Peyer's patch (tissue), 4 donors: ENCODE results near the gene CDC73. TPM values are rescaled to one million over a fixed set of nuclear protein-coding genes. Genes with fewer than 3 reads are reported as not detected.
A peak's percentile ranks its signal among the peaks of the same experiment; 100 is the strongest.
"Not testable (repeated sequence)": the region's sequence is repeated elsewhere in the genome, so short reads cannot be mapped to it uniquely, and the experiment has no call there.

ENCODE experiments used
- DNase-seq, 3 donors: peaks; one replicate each; pipeline ENCODE4 v3.0.0-alpha.2; 2017 to 2019
- H3K27ac ChIP-seq, 4 donors: fragments of 200-600 bp; sonication (generic); one replicate each; pipeline ENCODE4 v1.5.1; 2016 to 2019
- H3K27me3 ChIP-seq, 2 donors: fragments of 200-600 bp; sonication (generic); one replicate each; pipeline ENCODE4 v1.5.1; 2019
- H3K36me3 ChIP-seq, 3 donors: fragments of 200-600 bp; sonication (generic); one replicate each; pipeline ENCODE4 v1.5.1; 2016 to 2019
- H3K4me1 ChIP-seq, 4 donors: fragments of 200-600 bp; sonication (generic); one replicate each; pipeline ENCODE4 v1.5.1; 2016 to 2019
- H3K4me3 ChIP-seq, 4 donors: fragments of 200-600 bp; sonication (generic); 1 replicate in 3 of 4; 2 replicates in 1 of 4; pipeline ENCODE4 v1.5.1; 2016 to 2019; ENCODE audit warnings: mild to moderate bottlenecking in 1 of 4
- H3K9me3 ChIP-seq, 4 donors: fragments of 200-600 bp; sonication (generic); one replicate each; pipeline ENCODE4 v1.5.1; 2016 to 2019; ENCODE audit warnings: mild to moderate bottlenecking in 1 of 4
- CTCF ChIP-seq, 6 experiments: fragments of 450-650 bp in 4 of 6; fragments of 200-600 bp in 2 of 6; sonication (generic) in 1 of 6; IDR thresholded peaks; one replicate each; pipeline ENCODE4 v1.5.1; 2017 to 2019; ENCODE audit warnings: antibody characterized with exemption in 6 of 6, mild to moderate bottlenecking in 3 of 6, moderate library complexity in 1 of 6
- POLR2A ChIP-seq, 2 donors: fragments of 450-650 bp; IDR thresholded peaks; one replicate each; pipeline ENCODE4 v1.5.1; 2017; ENCODE audit warnings: antibody characterized with exemption in 2 of 2, mild to moderate bottlenecking in 2 of 2, moderate library complexity in 2 of 2
- total RNA-seq, 4 donors: library from RNA; depleted of rRNA; stranded (reverse); fragments of >200 nt; gene quantifications; one replicate each; pipeline ENCODE4 v1.1.0, GENCODE V29; 2016

Gene CDC73
- total RNA-seq, 4 donors from 2014 or later, result 28.6 to 191 (median 43.1) TPM

DNA sequence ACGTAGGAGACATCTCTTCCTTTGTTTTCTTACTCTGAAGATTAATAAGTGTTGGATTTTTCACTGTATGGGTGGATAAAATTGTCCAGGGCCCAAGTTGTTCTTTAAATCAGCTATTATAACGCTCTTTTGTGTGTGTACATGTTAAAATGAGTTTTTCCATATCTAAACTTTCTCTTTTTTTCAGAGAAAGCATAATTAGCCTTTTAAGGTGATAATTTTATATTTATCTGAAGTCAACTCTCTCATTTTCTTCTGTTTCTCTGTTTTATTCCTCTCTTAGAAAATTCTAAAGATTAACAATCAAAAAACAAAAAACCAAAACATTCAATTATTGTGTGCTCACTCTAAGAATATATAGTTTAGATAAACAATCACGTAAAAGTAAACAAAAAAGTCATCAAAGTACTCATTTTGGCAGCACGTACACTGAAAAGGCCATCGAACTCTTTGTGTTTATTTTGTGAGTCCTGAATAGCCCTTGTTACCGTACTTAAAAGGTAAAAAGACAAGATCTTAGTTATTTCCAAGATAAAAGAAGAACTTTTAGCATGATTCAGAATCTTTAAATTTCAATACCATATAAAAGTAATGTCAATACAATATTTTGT lies 7.2 kb upstream of the CDC73 start:
- H3K27ac ChIP-seq, result no peak overlapping the region

GRCh38 chr1:193115629-193116227 lies 6.1 kb upstream of the CDC73 start:
- DNase-seq, result no peak
- TF ChIP-seq CTCF (IDR thresholded peaks at IDR 0.05) (no peak), POLR2A (IDR thresholded peaks at IDR 0.05) (no peak)
- H3K36me3 ChIP-seq, result no peaks in the 10 kb centered on the region
- no peaks in the 10 kb centered on the region for H3K27me3 ChIP-seq
- H3K4me3 ChIP-seq, result no peak overlapping the region
- no peaks in the 10 kb centered on the region for H3K9me3 ChIP-seq
- H3K27ac ChIP-seq, result peak overlapping the region in 2 of 4 donors; percentile 32 to 40
- H3K4me1 ChIP-seq, result peaks cover 0 to 3% (median 0%) of the 10 kb centered on the region in 4 donors

More for the DNA sequence above, 7.2 kb upstream of the CDC73 start:
- no peaks in the 10 kb centered on the region for H3K27me3 ChIP-seq
- peaks cover 0 to under 1% (median 0%) of the 10 kb centered on the region in 4 donors for H3K4me1 ChIP-seq
- no peaks in the 10 kb centered on the region for H3K9me3 ChIP-seq
- H3K4me3 ChIP-seq, result no peak overlapping the region
- no peak for DNase-seq
- no peak for TF ChIP-seq CTCF (IDR thresholded peaks at IDR 0.05)
- TF ChIP-seq POLR2A (IDR thresholded peaks at IDR 0.05), result no peak
- H3K36me3 ChIP-seq, result no peaks in the 10 kb centered on the region

- H3K27me3 ChIP-seq, H3K4me3 ChIP-seq, H3K9me3 ChIP-seq, H3K4me1 ChIP-seq, H3K36me3 ChIP-seq, H3K27ac ChIP-seq, DNase-seq: not testable (repeated sequence)
Observed at GRCh38 chr1:193117167-193117566, 4.7 kb upstream of the CDC73 start.

DNA sequence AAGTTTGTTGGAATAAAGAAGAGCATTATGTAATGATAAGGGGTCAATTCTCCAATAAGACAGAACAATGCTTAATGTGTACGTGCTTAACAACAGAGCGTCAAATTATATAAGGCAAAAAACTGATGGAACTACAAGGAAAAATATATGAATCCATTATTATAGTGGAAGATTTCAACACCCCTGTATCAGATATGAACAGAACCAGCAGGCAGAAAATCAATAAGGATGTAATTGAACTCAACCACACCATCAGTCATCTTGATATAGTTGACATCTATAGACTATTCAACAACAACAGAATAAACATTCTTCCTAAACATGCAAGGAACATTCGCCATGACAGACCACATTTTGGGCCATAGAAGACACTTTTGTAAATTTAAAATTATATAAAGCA lies 3.6 kb upstream of the CDC73 start:
- no peak for DNase-seq
- Histone ChIP-seq H3K27ac (no peak overlapping the region), H3K36me3 (no peaks in the 10 kb centered on the region), H3K9me3 (no peaks in the 10 kb centered on the region), H3K27me3 (no peaks in the 10 kb centered on the region), H3K4me3 (no peak overlapping the region), H3K4me1 (peaks cover 0 to 7% (median 3%) of the 10 kb centered on the region in 4 donors)
- no peak for TF ChIP-seq POLR2A (IDR thresholded peaks at IDR 0.05)
- no peak for TF ChIP-seq CTCF (IDR thresholded peaks at IDR 0.05)

- DNase-seq, result no peak
- Histone ChIP-seq H3K4me3 (no peak overlapping the region), H3K27me3 (no peaks in the 10 kb centered on the region), H3K36me3 (no peaks in the 10 kb centered on the region), H3K27ac (no peak overlapping the region), H3K4me1 (peaks cover 0 to 16% (median 4%) of the 10 kb centered on the region in 4 donors), H3K9me3 (no peaks in the 10 kb centered on the region)
- TF ChIP-seq POLR2A (IDR thresholded peaks at IDR 0.05), result no peak
- no peak for TF ChIP-seq CTCF (IDR thresholded peaks at IDR 0.05)
Observed at GRCh38 chr1:193118803-193119730, 2.8 kb upstream of the CDC73 start.
